Activated T-cell treated with anti-CD3 and anti-CD28 coated beads, Interleukin-2, amount 50 U/mL, for 4 hours (primary cell): ENCODE results near the gene TBCB. TPM values are rescaled to one million over a fixed set of nuclear protein-coding genes. Genes with fewer than 3 reads are reported as not detected.
A peak's percentile ranks its signal among the peaks of the same experiment; 100 is the strongest.
"Not testable (repeated sequence)": the region's sequence is repeated elsewhere in the genome, so short reads cannot be mapped to it uniquely, and the experiment has no call there.

Experiments used
- ATAC-seq, 2 donors: fragments of 200-7000 bp; cut with Tn5 transposase; one replicate each; pipeline ENCODE4 v1.10.0; 2021
- DNase-seq: peaks from one replicate; pipeline ENCODE4 v3.0.0-alpha.2; 2020
- H3K27me3 Mint-ChIP-seq: one replicate; pipeline ENCODE4 v1.8.0; 2021; ENCODE audit warnings: low read depth, mixed read lengths
- H3K36me3 Mint-ChIP-seq: one replicate; pipeline ENCODE4 v1.8.0; 2022; ENCODE audit warnings: mixed read lengths; ENCODE audit not compliant: insufficient read depth
- H3K4me1 Mint-ChIP-seq: one replicate; pipeline ENCODE4 v1.8.0; 2021; ENCODE audit warnings: low read depth, mixed read lengths
- H3K4me3 Mint-ChIP-seq: one replicate; pipeline ENCODE4 v1.8.0; 2021; ENCODE audit warnings: mild to moderate bottlenecking, moderate library complexity, mixed read lengths
- H3K9me3 Mint-ChIP-seq: one replicate; pipeline ENCODE4 v1.8.0; 2021; ENCODE audit warnings: mixed read lengths
- total RNA-seq, 3 donors: library from RNA; stranded (reverse); gene quantifications; one replicate each; pipeline ENCODE4 v1.2.1, GENCODE V29; 2021

TBCB gene
- 100 to 1,000 TPM; 155 to 173 (median 157) TPM for total RNA-seq

- H3K36me3 Mint-ChIP-seq = peaks cover 23% of the 10 kb centered on the region
- peak within 1 kb of the TSS; percentile 98 for H3K4me3 Mint-ChIP-seq
- H3K4me1 Mint-ChIP-seq = peaks cover 28% of the 10 kb centered on the region
- no peaks in the 10 kb centered on the region for H3K27me3 Mint-ChIP-seq
- DNase-seq (peak; percentile 91), ATAC-seq (peak; percentile 58 to 60)
- H3K9me3 Mint-ChIP-seq = no peaks in the 10 kb centered on the region
Measured at GRCh38 chr19:36115453-36116343, at the start of gene TBCB. TBCB (plus strand) TSS chr19:36115468; CDS start chr19:36115561, 93 bp downstream.

GRCh38 chr19:36067681-36068080, 47.6 kb upstream of the TBCB start:
- Mint-ChIP-seq H3K27me3 (no peaks in the 10 kb centered on the region), H3K36me3 (peaks cover 3% of the 10 kb centered on the region), H3K9me3 (no peaks in the 10 kb centered on the region), H3K4me1 (no peaks in the 10 kb centered on the region), H3K4me3 (no peak overlapping the region)
- ATAC-seq (no peak), DNase-seq (no peak)

- not testable (repeated sequence) for H3K27me3 Mint-ChIP-seq, H3K9me3 Mint-ChIP-seq
Measured at GRCh38 chr19:36068810-36069499, 46.3 kb upstream of the TBCB start.

GRCh38 chr19:36072081-36072480, 43.2 kb upstream of the TBCB start:
- Mint-ChIP-seq H3K4me1 (no peaks in the 10 kb centered on the region), H3K4me3 (no peak overlapping the region), H3K27me3 (no peaks in the 10 kb centered on the region), H3K9me3 (no peaks in the 10 kb centered on the region), H3K36me3 (peaks cover 3% of the 10 kb centered on the region)
- ATAC-seq = no peak
- DNase-seq = no peak

More at GRCh38 chr19:36068810-36069499, 46.3 kb upstream of the TBCB start:
- H3K36me3 Mint-ChIP-seq, DNase-seq, ATAC-seq, H3K4me1 Mint-ChIP-seq, H3K4me3 Mint-ChIP-seq: not testable (repeated sequence)

- H3K36me3 Mint-ChIP-seq = peaks cover 3% of the 10 kb centered on the region
- H3K9me3 Mint-ChIP-seq = no peaks in the 10 kb centered on the region
- ATAC-seq (no peak), DNase-seq (no peak)
- no peak overlapping the region for H3K4me3 Mint-ChIP-seq
- H3K4me1 Mint-ChIP-seq = no peaks in the 10 kb centered on the region
- H3K27me3 Mint-ChIP-seq = no peaks in the 10 kb centered on the region
Measured at GRCh38 chr19:36073121-36073876, 42.0 kb upstream of the TBCB start.

- Mint-ChIP-seq H3K4me1 (no peaks in the 10 kb centered on the region), H3K4me3 (no peak overlapping the region), H3K27me3 (no peaks in the 10 kb centered on the region), H3K36me3 (peaks cover 5% of the 10 kb centered on the region), H3K9me3 (no peaks in the 10 kb centered on the region)
- ATAC-seq (no peak), DNase-seq (no peak)
Measured at GRCh38 chr19:36079389-36079945, 35.8 kb upstream of the TBCB start.

GRCh38 chr19:36081385-36081784, 33.9 kb upstream of the TBCB start:
- no peak overlapping the region for H3K4me3 Mint-ChIP-seq
- no peaks in the 10 kb centered on the region for H3K27me3 Mint-ChIP-seq
- H3K36me3 Mint-ChIP-seq = peaks cover 3% of the 10 kb centered on the region
- no peaks in the 10 kb centered on the region for H3K9me3 Mint-ChIP-seq
- H3K4me1 Mint-ChIP-seq = no peaks in the 10 kb centered on the region
- DNase-seq (no peak), ATAC-seq (no peak)

GRCh38 chr19:36081894-36082293, 33.4 kb upstream of the TBCB start:
- H3K36me3 Mint-ChIP-seq = peaks cover 3% of the 10 kb centered on the region
- H3K4me3 Mint-ChIP-seq = no peak overlapping the region
- no peak for ATAC-seq

GRCh38 chr19:36082916-36083315, 32.4 kb upstream of the TBCB start:
- Mint-ChIP-seq H3K36me3 (peaks cover 3% of the 10 kb centered on the region), H3K27me3 (no peaks in the 10 kb centered on the region), H3K4me1 (no peaks in the 10 kb centered on the region), H3K9me3 (no peaks in the 10 kb centered on the region), H3K4me3 (no peak overlapping the region)
- no peak for DNase-seq
- ATAC-seq = no peak

More at GRCh38 chr19:36081894-36082293, 33.4 kb upstream of the TBCB start:
- no peaks in the 10 kb centered on the region for H3K4me1 Mint-ChIP-seq
- H3K27me3 Mint-ChIP-seq = no peaks in the 10 kb centered on the region
- no peak for DNase-seq
- no peaks in the 10 kb centered on the region for H3K9me3 Mint-ChIP-seq

- H3K36me3 Mint-ChIP-seq = peaks cover 3% of the 10 kb centered on the region
- H3K4me1 Mint-ChIP-seq = no peaks in the 10 kb centered on the region
- DNase-seq (no peak), ATAC-seq (no peak)
- no peaks in the 10 kb centered on the region for H3K9me3 Mint-ChIP-seq
- H3K27me3 Mint-ChIP-seq = no peaks in the 10 kb centered on the region
- H3K4me3 Mint-ChIP-seq = no peak overlapping the region
Measured at GRCh38 chr19:36084231-36085009, 30.8 kb upstream of the TBCB start.

- Mint-ChIP-seq H3K4me3 (no peak overlapping the region), H3K4me1 (no peaks in the 10 kb centered on the region), H3K9me3 (no peaks in the 10 kb centered on the region), H3K36me3 (no peaks in the 10 kb centered on the region), H3K27me3 (no peaks in the 10 kb centered on the region)
- no peak for DNase-seq
- ATAC-seq = no peak
Measured at GRCh38 chr19:36086326-36086725, 28.9 kb upstream of the TBCB start.

- Mint-ChIP-seq H3K27me3 (no peaks in the 10 kb centered on the region), H3K4me3 (no peak overlapping the region), H3K36me3 (peaks cover 3% of the 10 kb centered on the region), H3K4me1 (peaks cover 12% of the 10 kb centered on the region), H3K9me3 (no peaks in the 10 kb centered on the region)
- DNase-seq (no peak), ATAC-seq (no peak)
Measured at GRCh38 chr19:36089847-36090246, 25.4 kb upstream of the TBCB start.

GRCh38 chr19:36090910-36091695, 24.2 kb upstream of the TBCB start:
- H3K36me3 Mint-ChIP-seq = peaks cover 3% of the 10 kb centered on the region
- ATAC-seq = no peak
- no peak for DNase-seq
- H3K9me3 Mint-ChIP-seq = no peaks in the 10 kb centered on the region
- H3K4me1 Mint-ChIP-seq = peaks cover 12% of the 10 kb centered on the region
- H3K4me3 Mint-ChIP-seq = no peak overlapping the region
- H3K27me3 Mint-ChIP-seq = no peaks in the 10 kb centered on the region
